ENCODE measurements around the gene MMRN2. TPM values are rescaled to one million over a fixed set of nuclear protein-coding genes. Genes with fewer than 3 reads are reported as not detected.
"Not testable (repeated sequence)": the region's sequence is repeated elsewhere in the genome, so short reads cannot be mapped to it uniquely, and the experiment has no call there.

The MMRN2 gene
- total RNA-seq, 1 experiment from 2014 or later = 2.4 TPM

GRCh38 chr10:86988520-86988919 lies 31.1 kb upstream of the MMRN2 start:
- ATAC-seq (no peak), DNase-seq (ENCODE audit: low spot score) (no peak)
- Mint-ChIP-seq H3K4me1 (peaks cover 15% of the 10 kb centered on the region), H3K9me3 (no peaks in the 10 kb centered on the region), H3K4me3 (no peak overlapping the region), H3K27ac (no peak overlapping the region), H3K27me3 (ENCODE audit: low read depth) (no peaks in the 10 kb centered on the region; the same call in 1 of the 2 replicates), H3K36me3 (no peaks in the 10 kb centered on the region)
- no peak for TF ChIP-seq ELF4 (CRISPR knock-in tag; IDR thresholded peaks at IDR 0.05; ENCODE audit: low read depth)
- TF ChIP-seq PRDM15 (CRISPR knock-in tag; IDR thresholded peaks at IDR 0.05) = no peak
- no peak for TF ChIP-seq SMAD4 (CRISPR knock-in tag; IDR thresholded peaks at IDR 0.05)
- TF ChIP-seq CBFB (CRISPR knock-in tag; IDR thresholded peaks at IDR 0.05; ENCODE audit: low read depth) = no peak
- no peak for TF ChIP-seq ZNF138 (CRISPR knock-in tag; conservative IDR thresholded peaks at IDR 0.05)
- TF ChIP-seq ZNF416 (CRISPR knock-in tag; IDR thresholded peaks at IDR 0.05) = no peak
- TF ChIP-seq FOXP1 (CRISPR knock-in tag; IDR thresholded peaks at IDR 0.05; ENCODE audit: borderline replicate concordance) = no peak
- TF ChIP-seq FOXJ3 (CRISPR knock-in tag; IDR thresholded peaks at IDR 0.05; ENCODE audit: borderline replicate concordance) = no peak
- no peak for TF ChIP-seq GTF2I (CRISPR knock-in tag; conservative IDR thresholded peaks at IDR 0.05)
- no peak for TF ChIP-seq NFE2L1 (CRISPR knock-in tag; IDR thresholded peaks at IDR 0.05)
- no peak for TF ChIP-seq HMGXB4 (CRISPR knock-in tag; IDR thresholded peaks at IDR 0.05)
- no peak for TF ChIP-seq TCF7 (CRISPR knock-in tag; IDR thresholded peaks at IDR 0.05; ENCODE audit: low read depth)
- TF ChIP-seq ATF2 (CRISPR knock-in tag; IDR thresholded peaks at IDR 0.05; ENCODE audit: borderline replicate concordance, low read depth) = no peak
- no peak for TF ChIP-seq TEAD4 (CRISPR knock-in tag; IDR thresholded peaks at IDR 0.05)
- TF ChIP-seq CREM (CRISPR knock-in tag; IDR thresholded peaks at IDR 0.05) = no peak
- CTCF ChIA-PET = interaction anchor here (0.6 to 1.8 kb wide), 5 partner anchors 22 to 49 kb away, joined by 3 to 6 read pairs (median 4); no protein-coding TSS in a partner anchor
- POLR2A ChIA-PET = no interaction called here

- H3K4me1 Mint-ChIP-seq = peaks cover 29% of the 10 kb centered on the region
- H3K27me3 Mint-ChIP-seq (ENCODE audit: low read depth); DNase-seq (ENCODE audit: low spot score); H3K9me3 Mint-ChIP-seq; H3K27ac Mint-ChIP-seq; ATAC-seq; H3K4me3 Mint-ChIP-seq; H3K36me3 Mint-ChIP-seq; CTCF ChIA-PET; POLR2A ChIA-PET: not testable (repeated sequence)
Measured at GRCh38 chr10:86984498-86984897, 27.1 kb upstream of the MMRN2 start.

- CTCF ChIA-PET = no interaction called here
- POLR2A ChIA-PET = no interaction called here
- H3K27me3 Mint-ChIP-seq (ENCODE audit: low read depth) = no peaks in the 10 kb centered on the region
- DNase-seq (ENCODE audit: low spot score) (no peak), ATAC-seq (no peak)
- H3K36me3 Mint-ChIP-seq = no peaks in the 10 kb centered on the region
- no peak overlapping the region for H3K4me3 Mint-ChIP-seq
- peaks cover 14% of the 10 kb centered on the region for H3K4me1 Mint-ChIP-seq
- no peaks in the 10 kb centered on the region for H3K9me3 Mint-ChIP-seq
- no peak overlapping the region for H3K27ac Mint-ChIP-seq
- TF ChIP-seq CREM (CRISPR knock-in tag; IDR thresholded peaks at IDR 0.05) = no peak
- TF ChIP-seq ZNF317 (CRISPR knock-in tag; IDR thresholded peaks at IDR 0.05; ENCODE audit: borderline replicate concordance, low read depth) = no peak
- no peak for TF ChIP-seq ZNF671 (CRISPR knock-in tag; IDR thresholded peaks at IDR 0.05)
- no peak for TF ChIP-seq E2F1 (CRISPR knock-in tag; IDR thresholded peaks at IDR 0.05)
- no peak for TF ChIP-seq ZNF512 (CRISPR knock-in tag; IDR thresholded peaks at IDR 0.05; ENCODE audit: borderline replicate concordance)
- no peak for TF ChIP-seq JAZF1 (CRISPR knock-in tag; IDR thresholded peaks at IDR 0.05)
- TF ChIP-seq TCF7 (CRISPR knock-in tag; IDR thresholded peaks at IDR 0.05; ENCODE audit: low read depth) = no peak
- TF ChIP-seq ATF1 (CRISPR knock-in tag; IDR thresholded peaks at IDR 0.05) = no peak
- TF ChIP-seq USF2 (CRISPR knock-in tag; IDR thresholded peaks at IDR 0.05) = no peak
Measured at GRCh38 chr10:86981716-86982115, 24.3 kb upstream of the MMRN2 start.
